Activated CD8-positive, alpha-beta memory T cell treated with anti-CD3 and anti-CD28 coated beads for 1 hour (primary cell): Measurements from ENCODE around the gene EBI3.
"Not testable (repeated sequence)": the region's sequence is repeated elsewhere in the genome, so short reads cannot be mapped to it uniquely, and the experiment has no call there.

Experiments used
- DNase-seq, 2 donors: peaks; one replicate each; pipeline ENCODE4 v3.0.0-alpha.2; 2020; ENCODE audit warnings: low read depth in 1 of 2; ENCODE audit errors: extremely low read depth in 1 of 2

Gene EBI3

DNA sequence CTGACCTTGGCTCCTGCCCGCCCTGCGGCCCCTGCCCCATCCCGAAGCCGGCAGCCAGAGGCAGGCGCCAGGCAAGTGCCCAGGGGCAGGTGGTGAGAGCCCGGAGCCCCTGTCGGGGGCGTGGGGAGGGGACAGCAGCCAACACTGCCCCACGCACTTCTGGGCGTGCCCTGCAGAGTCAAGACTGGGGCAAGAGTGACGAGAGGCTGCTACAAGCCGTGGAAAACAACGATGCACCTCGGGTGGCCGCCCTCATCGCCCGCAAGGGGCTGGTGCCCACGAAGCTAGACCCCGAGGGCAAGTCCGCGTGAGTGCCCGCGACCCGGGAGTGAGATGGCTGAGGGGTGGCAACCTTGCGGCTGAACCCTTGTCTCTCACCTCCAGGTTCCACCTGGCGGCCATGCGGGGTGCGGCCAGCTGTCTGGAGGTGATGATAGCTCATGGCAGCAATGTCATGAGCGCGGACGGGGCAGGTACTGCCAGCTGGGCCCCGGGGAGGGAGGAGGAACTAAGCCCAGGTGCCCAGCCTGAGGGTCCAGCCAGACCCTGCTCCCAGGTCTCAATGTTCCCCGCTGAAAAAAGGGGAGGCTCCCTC is 29.5 kb upstream of the EBI3 start:
- DNase-seq: no peak

DNA sequence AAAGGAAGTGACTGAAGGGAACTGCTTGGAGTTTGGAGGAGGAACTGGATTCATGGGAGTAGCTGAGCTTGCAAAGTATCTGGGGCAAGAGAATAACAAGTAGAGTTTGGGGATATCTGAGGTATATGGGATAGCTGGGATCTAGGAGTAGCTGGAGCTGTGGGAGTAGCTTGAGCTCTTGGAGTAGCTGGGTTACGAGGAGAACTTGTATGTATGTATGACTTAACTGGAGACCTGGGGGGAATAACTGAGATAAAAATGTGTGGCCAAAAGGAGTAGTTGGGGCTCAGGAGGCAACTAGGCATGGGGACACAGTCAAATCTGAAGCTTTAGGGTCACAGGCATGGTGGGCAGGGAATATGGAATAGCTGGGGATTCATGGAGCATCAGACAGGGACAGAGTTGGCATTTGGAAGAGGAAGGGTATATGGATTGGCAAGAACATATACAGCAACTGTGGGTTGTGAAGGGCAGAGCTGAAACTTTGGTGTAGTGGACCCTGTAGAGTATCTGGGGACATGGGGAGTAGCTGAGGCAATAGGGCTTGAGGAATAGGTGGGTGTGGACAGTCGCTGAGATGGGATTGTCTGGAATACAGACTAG is 28.3 kb upstream of the EBI3 start:
- no peak for DNase-seq

DNA sequence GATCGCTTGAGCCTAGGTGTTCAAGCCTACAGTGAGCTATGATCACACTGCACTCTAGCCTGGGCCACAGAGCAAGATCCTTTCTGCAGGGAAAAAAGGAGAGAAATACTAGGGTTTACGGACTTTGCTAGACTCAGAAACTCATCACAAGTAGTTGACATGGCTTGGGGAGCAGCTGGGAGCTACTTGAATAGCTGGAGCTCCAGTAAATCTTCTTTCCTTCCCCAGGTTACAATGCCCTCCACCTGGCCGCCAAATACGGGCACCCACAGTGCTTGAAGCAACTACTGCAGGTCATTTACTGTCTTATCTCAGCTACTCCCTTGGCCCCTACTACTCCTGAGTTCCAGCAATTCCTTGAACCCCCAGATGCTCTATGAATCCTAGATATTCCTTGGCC is 27.5 kb upstream of the EBI3 start:
- no peak for DNase-seq

DNA sequence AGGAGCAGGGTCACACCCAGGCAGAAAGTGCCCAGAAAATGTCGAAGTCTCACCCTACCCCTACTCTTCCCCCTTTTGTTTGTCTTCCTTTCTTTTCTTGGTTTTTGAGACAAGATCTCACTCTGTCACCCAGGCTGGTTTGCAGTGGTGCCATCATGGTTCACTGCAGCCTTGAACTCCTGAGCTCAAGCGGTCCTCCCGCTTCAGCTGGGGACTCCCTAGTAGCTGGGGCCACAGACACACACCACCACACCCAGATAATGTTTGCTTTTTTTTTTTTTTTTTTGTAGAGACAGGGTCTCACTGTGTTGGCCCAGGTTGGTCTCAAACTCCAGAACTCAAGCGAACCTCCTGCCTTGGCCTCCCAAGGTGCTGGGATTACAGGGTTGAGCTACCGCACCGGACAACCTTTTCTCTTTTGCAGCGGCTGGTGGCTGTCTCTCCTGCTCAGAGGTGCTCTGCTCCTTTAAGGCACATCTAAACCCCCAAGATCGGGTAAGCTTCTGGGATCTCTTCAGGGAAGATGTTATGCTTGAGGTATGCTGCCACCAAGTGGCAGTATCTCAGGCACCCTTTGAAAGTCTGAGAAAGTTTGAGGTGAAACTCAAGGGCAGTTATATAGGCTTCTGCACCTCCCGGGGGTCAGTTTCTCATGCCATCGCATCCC is 22.4 kb upstream of the EBI3 start:
- DNase-seq: no peak

DNA sequence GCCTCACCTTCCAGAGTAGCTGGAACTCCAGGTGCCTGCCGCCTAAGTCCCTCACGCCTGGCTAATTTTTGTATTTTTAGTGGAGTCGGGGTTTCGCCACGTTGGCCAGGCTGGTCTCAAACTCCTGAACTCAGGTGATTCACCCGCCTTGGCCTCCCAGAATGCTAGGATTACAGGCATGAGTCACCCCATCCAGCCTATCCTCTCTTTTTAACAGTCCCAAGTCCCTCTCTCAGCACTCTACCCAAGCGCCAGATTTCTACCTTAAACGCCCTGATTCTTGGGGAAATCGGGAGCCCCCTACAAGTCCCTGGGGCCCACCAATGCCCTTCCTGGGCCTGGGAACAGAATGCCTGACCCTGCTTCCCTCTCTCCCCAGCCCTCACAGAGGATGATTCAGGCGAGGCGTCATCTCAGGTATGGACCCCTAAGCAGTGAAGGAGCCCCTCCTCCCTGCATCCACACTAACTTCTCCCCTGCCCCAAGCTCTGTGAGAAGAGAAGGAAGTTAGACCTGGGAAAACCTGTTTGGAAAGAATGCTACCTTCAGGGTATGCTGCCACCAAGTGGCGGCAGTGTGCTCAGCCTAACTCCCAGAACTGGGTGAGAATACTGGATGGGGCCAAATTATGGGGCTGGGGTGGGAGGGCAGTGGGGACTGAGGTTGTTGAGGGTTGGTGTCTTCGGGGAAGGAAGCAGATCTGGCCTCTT is 20.8 kb upstream of the EBI3 start:
- no peak for DNase-seq

- DNase-seq: no peak
Measured at GRCh38 chr19:4210166-4210731, 19.1 kb upstream of the EBI3 start.

DNA sequence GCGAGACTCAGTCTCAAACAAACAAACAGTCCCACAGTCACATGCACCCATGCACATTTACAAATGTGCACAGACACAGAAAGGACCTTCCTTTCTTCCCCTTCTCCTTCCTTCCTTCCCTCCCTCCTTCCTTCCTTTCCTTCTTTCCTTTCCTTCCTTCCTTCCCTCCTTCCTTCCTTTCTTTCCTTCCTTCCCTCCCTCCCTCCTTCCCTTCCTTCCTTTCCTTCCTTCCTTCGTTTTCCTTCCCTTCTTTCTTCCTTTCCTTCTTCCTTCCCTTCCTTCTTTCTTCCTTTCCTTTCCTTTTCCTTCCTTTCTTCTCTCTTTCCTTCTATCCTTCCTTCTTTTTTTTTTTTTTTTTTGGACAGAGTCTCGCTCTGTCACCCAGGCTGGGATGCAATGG is 16.2 kb upstream of the EBI3 start:
- no peak for DNase-seq

DNA sequence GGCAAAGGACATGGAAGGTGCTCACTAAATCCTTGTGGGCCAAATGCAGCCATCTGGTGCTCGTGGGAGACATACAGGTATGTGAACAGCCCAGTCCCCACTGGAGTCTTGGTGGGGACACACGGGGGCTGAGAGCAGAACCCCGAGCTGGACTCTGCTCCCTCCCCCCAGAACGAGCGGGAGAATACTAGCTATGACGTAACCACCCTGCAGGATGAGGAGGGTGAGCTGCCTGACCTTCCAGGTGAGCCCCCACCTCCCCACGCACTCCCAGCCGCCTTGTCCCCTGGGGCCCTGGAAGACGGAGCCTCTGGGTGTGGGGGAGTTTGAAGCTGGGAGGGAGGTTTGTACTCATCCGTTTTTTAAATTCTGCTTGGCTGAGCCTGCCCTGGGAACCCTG is 13.5 kb upstream of the EBI3 start:
- DNase-seq: no peak

DNA sequence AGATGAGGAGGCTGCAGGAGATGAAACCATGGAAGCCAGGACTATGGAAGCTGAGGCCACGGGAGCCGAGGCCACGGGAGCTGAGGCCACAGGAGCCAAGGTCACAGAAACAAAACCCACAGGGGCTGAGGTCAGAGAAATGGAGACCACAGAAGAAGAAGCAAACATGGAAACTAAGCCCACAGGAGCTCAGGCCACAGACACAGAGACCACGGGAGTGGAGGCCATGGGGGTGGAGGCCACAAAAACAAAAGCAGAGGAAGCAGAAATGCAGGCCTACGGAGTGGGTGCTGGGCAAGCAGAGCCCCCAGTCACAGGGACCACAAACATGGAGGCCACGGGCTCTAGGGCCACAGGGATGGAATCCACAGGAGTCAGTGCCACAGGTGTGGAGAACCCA is 12.5 kb upstream of the EBI3 start:
- no peak for DNase-seq

DNA sequence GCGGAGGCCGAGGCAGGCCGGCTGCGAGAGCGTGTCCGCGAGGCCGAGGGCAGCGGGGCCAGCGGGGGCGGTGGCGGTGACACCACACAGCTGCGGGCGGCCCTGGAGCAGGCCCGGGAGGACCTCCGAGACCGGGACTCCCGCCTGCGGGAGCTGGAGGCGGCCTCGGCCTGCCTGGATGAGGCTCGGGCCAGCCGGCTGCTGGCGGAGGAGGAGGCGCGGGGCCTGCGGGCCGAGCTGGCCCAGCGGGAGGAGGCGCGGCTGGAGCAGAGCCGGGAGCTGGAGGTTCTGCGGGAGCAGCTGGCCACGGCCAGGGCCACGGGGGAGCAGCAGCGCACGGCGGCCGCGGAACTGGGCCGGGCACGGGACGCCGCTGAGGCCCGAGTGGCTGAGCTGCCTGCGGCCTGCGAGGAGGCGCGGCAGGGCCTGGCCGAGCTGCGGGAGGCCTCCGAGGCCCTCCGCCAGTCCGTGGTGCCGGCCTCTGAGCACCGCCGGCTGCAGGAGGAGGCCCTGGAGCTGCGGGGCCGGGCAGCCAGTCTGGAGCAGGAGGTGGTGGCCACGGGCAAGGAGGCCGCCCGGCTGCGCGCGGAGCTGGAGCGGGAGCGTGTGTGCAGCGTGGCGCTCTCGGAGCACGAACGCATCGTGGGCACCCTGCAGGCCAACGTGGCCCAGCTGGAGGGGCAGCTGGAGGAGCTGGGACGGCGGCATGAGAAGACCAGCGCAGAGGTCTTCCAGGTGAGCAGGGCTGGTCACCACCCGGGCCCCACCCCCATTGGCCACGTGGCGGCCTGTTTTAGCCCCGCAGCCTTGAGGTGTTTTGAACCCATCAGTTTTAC is 11.7 kb upstream of the EBI3 start:
- no peak for DNase-seq

GRCh38 chr19:4218523-4218922 is 10.8 kb upstream of the EBI3 start:
- DNase-seq: not testable (repeated sequence)

- DNase-seq: no peak
Measured at GRCh38 chr19:4220188-4220587, 9.1 kb upstream of the EBI3 start.

GRCh38 chr19:4224470-4224869 is 4.9 kb upstream of the EBI3 start:
- DNase-seq: no peak

DNA sequence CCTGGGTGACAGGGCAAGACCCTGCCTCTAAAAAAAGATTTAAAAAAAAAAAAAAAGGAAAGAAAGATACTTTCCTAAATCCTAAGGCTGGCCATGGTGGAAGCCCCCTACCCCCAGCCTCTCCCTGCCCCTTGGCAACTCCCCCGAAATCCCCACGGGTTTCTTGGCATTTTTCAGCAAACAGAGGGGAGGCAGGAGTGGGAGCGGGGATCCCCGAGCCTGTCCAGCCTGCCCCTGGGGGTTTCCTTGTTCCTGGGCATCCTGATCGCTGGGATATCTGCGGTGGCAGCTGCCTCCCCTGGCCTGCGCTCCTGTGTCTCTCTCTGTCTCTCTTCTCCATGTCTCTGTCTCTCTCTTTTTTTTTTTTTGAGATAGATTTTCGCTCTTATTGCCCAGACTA is 3.4 kb upstream of the EBI3 start:
- DNase-seq: no peak

DNA sequence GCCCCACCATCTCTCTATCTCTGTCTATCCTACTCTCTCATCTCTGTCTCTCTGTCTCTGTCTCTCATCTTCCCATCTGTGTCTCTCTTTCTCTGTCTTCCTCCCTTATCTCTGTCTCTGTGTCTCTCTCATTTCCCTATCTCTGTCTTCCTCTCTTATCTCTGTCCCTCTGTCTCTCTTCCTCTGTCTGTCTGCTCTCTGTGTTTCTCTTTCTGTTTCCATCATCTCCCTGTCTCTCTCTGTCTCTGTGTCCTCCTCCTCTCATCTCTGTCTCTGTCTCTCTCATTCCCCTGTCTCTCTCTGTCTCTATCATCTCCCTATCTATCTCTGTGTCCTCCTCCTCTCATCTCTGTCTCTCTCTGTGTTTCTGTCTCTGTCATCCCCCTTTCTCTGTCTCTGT is 1.6 kb upstream of the EBI3 start:
- no peak for DNase-seq

DNA sequence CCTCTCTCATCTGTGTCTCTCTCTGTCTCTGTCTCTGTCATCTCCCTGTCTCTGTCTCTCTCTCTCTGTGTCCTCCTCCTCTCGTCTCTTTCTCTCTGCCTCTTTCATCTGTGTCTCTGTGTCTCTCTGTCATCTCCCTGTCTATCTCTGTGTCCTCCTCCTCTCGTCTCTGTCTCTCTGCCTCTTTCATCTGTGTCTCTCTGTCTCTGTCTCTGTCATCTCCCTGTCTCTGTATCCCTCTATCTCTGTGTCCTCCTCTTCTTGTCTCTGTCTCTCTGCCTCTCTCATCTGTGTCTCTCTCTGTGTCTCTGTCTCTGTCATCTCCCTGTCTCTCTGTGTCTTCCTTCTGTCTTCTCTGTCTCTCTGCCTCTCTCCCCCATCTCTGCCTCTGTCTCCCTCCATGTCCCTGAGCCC is 551 bp upstream of the EBI3 start:
- DNase-seq: no peak

DNA sequence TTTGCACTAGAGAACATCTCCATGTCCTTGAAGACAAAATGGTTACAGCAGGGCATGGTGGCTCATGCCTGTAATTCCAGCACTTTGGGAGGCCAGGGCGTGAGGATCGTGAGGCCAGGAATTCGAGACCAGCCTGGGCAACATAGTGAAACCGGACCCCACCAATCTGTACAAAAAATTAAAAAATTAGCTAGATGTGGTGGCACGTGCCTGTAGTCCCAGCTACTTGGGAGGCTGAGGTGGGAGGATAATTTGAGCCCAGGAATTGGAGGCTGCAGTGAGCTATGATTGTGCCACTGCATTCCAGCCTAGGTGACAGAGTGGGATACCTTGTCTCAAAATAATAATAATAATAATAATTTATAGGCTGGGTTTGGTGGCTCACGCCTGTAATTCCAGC is 914 bp downstream of the EBI3 start:
- DNase-seq: not testable (repeated sequence)

GRCh38 chr19:4231521-4231920 is 2.2 kb downstream of the EBI3 start:
- DNase-seq: not testable (repeated sequence)

DNA sequence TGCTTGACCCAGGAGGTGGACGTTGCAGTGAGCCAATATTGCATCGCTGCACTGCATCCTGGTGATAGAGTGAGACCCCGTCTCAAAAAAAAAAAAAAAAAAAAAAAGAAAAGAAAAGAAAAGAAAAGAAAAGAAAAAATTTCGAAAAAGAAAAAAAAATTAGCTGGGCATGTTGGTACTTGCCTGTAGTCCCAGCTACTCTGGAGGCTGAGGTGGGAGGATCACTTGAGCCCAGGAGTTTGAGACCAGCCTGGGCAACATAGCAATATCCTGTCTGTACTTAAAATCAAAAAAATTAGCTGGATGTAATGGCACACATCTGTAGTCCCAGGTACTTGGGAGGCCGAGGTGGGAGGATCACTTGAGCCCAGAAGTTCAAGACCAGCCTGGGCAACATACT is 2.8 kb downstream of the EBI3 start:
- not testable (repeated sequence) for DNase-seq

- DNase-seq: no peak
Measured at GRCh38 chr19:4232614-4233281, 3.4 kb downstream of the EBI3 start.
